Measurements from ENCODE around the gene SBF2.

DNA sequence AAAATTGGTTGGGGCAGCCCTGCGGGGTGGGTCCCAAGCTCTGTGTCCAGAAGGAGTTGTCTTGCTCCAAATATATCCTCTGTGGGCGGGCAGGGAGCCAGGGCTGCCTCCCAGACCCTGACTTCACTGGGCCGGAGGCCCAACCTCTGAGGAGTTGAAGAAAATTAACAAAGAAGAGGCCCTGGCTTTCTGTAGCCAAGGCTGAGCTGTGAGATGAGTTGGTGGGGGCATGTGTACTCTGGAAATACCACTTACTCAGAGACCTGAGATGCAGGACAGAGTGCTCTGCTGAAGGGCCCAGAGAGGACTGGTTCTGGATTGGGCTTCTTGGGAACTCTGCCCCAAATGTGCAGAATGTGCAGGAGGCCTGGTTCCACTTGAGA, 533.8 kb downstream of the SBF2 start:
- TF ChIP-seq, protein P1, sequence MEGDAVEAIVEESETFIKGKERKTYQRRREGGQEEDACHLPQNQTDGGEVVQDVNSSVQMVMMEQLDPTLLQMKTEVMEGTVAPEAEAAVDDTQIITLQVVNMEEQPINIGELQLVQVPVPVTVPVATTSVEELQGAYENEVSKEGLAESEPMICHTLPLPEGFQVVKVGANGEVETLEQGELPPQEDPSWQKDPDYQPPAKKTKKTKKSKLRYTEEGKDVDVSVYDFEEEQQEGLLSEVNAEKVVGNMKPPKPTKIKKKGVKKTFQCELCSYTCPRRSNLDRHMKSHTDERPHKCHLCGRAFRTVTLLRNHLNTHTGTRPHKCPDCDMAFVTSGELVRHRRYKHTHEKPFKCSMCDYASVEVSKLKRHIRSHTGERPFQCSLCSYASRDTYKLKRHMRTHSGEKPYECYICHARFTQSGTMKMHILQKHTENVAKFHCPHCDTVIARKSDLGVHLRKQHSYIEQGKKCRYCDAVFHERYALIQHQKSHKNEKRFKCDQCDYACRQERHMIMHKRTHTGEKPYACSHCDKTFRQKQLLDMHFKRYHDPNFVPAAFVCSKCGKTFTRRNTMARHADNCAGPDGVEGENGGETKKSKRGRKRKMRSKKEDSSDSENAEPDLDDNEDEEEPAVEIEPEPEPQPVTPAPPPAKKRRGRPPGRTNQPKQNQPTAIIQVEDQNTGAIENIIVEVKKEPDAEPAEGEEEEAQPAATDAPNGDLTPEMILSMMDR (IDR thresholded peaks at IDR 0.05) = no peak
- no peak for TF ChIP-seq POLR2A (IDR thresholded peaks at IDR 0.05)
